WERI-Rb-1 (cell line): ENCODE measurements around the gene CERKL.

Experiments
- DNase-seq: peaks from one replicate; pipeline ENCODE4 v3.0.0-alpha.2; 2020
- H3K27ac ChIP-seq: fragments of 250-450 bp; sonication (Bioruptor Pico); 2 replicates; pipeline ENCODE4 v1.5.1; 2020; ENCODE audit warnings: mild to moderate bottlenecking, moderate library complexity
- H3K27me3 ChIP-seq: fragments of 250-450 bp; sonication (Bioruptor Pico); 2 replicates; pipeline ENCODE4 v1.5.1; 2021; ENCODE audit warnings: mild to moderate bottlenecking, low read depth, moderate library complexity; ENCODE audit not compliant: insufficient read depth, severe bottlenecking
- H3K36me3 ChIP-seq: fragments of 250-450 bp; sonication (Bioruptor Pico); 2 replicates; pipeline ENCODE4 v1.5.1; 2020; ENCODE audit warnings: mild to moderate bottlenecking, moderate library complexity
- H3K4me3 ChIP-seq: 2 replicates; pipeline ENCODE4 v1.5.1; 2011; ENCODE audit warnings: low read depth, mild to moderate bottlenecking, control low read depth, low read length
- H3K9me3 ChIP-seq: fragments of 250-450 bp; sonication (Bioruptor Pico); 2 replicates; pipeline ENCODE4 v1.5.1; 2021; ENCODE audit warnings: mild to moderate bottlenecking, moderate library complexity; ENCODE audit not compliant: severe bottlenecking
- TF ChIP-seq, protein P1 (sequence below): IDR thresholded peaks from 2 replicates; pipeline ENCODE4 v1.5.1; 2011; ENCODE audit warnings: low read depth, mild to moderate bottlenecking, control low read depth, inconsistent platforms, low read length

Gene CERKL

DNA sequence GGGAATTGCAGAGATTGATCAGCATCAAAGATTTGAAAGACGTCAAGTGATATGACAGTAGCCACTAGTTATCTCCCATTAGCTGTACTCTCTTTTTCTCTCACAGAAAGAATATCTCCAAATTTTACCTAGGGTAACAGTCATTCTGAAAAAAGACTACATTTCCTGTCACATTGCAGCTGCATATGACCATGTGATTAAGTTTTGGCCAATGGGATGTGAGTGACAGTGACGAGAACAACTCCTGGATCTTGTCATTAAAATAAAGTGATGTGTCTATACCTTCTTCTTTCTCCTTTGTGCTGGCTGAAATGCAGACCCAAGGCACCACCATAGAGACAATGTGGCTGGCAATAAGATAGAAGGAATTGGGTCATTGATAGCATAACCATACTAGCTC, 34.0 kb upstream of the CERKL start:
- Histone ChIP-seq H3K9me3 (no peaks in the 10 kb centered on the region), H3K36me3 (no peaks in the 10 kb centered on the region), H3K27me3 (no peaks in the 10 kb centered on the region), H3K4me3 (no peak overlapping the region), H3K27ac (no peak overlapping the region)
- DNase-seq, result no peak
- TF ChIP-seq, protein P1, sequence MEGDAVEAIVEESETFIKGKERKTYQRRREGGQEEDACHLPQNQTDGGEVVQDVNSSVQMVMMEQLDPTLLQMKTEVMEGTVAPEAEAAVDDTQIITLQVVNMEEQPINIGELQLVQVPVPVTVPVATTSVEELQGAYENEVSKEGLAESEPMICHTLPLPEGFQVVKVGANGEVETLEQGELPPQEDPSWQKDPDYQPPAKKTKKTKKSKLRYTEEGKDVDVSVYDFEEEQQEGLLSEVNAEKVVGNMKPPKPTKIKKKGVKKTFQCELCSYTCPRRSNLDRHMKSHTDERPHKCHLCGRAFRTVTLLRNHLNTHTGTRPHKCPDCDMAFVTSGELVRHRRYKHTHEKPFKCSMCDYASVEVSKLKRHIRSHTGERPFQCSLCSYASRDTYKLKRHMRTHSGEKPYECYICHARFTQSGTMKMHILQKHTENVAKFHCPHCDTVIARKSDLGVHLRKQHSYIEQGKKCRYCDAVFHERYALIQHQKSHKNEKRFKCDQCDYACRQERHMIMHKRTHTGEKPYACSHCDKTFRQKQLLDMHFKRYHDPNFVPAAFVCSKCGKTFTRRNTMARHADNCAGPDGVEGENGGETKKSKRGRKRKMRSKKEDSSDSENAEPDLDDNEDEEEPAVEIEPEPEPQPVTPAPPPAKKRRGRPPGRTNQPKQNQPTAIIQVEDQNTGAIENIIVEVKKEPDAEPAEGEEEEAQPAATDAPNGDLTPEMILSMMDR, result no peak

DNA sequence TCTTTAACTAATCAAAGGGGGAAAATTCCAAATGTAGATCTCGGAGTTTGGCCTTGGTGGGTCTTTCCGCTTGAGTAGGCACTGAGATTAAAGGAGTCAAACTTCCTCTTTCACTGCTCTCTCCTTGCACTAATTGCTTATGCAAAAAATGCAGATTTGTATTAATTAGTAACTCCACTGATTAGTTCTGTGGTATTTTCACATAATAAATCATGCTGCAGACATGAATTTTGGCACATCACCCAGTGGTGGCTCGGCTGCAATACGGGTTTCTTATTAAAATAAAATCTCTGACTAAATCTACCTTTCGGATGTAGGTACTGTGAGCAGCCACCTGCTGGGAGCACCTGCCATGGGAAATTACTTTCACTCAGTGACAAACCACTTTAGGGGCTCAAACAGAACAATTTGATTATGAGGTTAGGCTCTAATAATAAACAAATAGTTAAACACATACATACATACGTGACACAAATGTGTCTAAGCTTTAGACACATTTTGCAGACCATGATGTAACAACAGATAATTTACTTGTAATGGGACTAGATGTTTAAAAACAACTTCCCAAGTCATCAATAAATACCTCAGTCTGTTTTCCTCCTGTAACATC, 29.8 kb upstream of the CERKL start:
- DNase-seq, result no peak
- Histone ChIP-seq H3K27me3 (no peaks in the 10 kb centered on the region), H3K27ac (peak overlapping the region; percentile 99; the same call in 1 of the 2 replicates), H3K4me3 (no peak overlapping the region), H3K36me3 (0 out of 2 replicates have a peak, but pooled peaks cover 3% of the 10 kb centered on the region), H3K9me3 (no peaks in the 10 kb centered on the region)
- TF ChIP-seq, protein P1, result no peak

DNA sequence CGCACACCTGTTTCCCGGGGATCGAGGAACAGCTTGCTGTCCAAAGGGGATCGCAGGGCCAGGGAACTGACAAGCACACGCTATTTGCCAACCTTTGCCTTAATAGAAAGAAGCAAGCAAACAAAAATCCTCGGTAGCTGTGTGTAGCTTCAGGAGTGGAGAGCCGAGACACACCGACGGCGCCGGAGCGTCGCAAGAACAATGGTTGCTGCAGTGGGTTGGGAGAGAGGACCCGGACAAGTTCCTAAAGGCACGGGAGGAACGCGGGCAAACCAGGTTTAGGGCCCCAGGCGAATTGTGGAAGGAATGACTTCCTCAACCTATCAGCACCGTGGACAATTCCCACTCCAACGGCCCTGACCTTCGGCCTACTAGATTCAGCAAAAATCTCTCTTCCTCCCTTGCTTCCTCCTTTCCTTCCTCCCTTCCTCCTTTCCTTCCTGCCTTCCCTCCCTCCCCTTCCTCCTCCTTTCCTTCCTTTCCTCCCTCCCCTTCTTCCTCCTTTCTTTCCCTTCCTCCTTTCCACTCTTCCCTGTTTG, 28.3 kb upstream of the CERKL start:
- peak overlapping the region; percentile 99 for H3K27ac ChIP-seq

DNA sequence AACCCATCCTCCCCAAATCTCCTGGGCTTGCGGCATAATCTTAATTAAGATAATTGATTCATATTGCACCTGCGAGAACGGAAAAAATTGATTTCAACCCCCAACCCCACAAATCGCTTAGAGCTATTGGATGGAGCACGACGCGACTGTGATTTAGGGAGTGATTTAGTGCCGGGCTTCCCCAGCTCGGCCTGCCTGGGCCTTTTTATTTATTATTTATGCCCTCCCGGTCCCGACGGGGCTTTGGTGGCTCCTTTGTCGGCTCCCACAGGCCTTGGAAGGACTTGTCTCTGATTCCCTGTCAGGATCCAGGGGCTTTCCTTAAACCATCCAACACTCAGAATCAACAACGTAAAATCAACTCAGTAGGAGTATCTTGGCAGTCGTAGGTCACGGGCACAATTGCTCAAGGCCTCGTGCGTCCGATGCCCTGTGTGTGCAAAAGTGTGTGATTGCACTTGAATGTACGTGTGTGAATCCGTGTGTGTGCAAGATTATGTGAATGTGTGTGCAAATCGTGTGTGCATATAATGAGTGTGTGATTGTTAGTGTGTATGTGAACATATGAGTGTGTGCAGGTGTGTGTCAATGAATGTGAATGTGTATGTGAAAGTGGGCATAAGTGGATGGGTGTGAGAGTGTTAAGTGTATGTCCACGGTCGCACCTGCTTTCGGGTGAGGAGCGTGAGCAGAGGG, 27.7 kb upstream of the CERKL start:
- Histone ChIP-seq H3K4me3 (peak overlapping the region; percentile 91), H3K27me3 (no peaks in the 10 kb centered on the region), H3K27ac (peak overlapping the region; percentile 99), H3K36me3 (peaks cover 10% of the 10 kb centered on the region), H3K9me3 (no peaks in the 10 kb centered on the region)
- TF ChIP-seq, protein P1, result no peak
- DNase-seq, result peak; percentile 59

More for the DNA sequence above, 28.3 kb upstream of the CERKL start:
- peaks cover 4% of the 10 kb centered on the region for H3K36me3 ChIP-seq
- H3K9me3 ChIP-seq, result no peaks in the 10 kb centered on the region
- no peaks in the 10 kb centered on the region for H3K27me3 ChIP-seq
- peak; percentile 55 for DNase-seq
- H3K4me3 ChIP-seq, result peak overlapping the region; percentile 91
- TF ChIP-seq, protein P1, result no peak

DNA sequence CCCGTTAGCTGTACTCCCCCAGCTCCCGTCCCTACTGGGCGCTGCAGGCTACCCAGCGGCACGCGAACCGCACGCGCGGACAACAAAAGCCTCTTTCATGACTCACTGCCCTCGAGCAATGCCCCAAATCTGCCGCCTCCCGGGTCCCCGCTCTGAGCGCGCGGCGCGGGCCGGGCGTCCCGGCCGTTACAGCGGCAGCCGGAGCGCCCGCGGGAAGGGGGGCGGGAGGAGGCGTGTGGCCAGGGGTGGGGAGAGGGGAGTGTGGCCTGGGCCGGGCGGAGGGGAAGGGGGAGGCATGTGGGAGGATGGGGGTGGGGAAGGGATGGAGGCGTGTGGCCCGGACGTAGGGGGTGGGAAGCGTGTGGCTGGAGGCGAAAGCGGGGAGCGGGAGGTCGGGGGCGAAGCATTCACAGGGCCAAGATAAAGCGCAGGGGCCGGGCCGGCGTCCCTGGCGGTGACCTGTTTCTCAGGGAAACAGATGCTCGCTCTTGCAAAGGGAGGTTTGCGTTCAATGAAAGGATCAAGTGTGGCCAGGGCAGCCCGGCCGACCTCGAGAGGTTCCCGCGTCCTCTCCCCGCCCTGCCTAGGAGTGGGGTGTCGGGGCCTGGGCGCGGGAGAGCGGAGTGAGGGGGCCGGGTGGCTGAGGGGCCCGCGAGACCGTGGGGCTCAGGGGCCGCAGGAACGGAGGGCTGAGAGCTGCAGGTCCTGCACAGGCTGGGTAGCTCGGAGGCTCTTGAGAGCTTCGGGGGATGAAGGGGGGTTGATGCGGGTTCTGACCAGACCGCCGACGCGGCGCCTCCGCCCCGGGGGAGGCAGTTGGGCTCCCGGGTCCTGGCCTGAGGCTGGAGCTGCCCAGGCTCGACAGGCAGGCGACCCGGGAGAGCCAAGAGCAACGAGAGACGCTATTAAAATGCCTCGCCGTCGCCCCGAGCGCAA, 26.9 kb upstream of the CERKL start:
- peak; percentile 93 for DNase-seq
- Histone ChIP-seq H3K27me3 (no peaks in the 10 kb centered on the region), H3K36me3 (peaks cover 18% of the 10 kb centered on the region), H3K4me3 (peak overlapping the region; percentile 91), H3K27ac (peak overlapping the region; percentile 99), H3K9me3 (no peaks in the 10 kb centered on the region)
- TF ChIP-seq, protein P1, result no peak
